Panc1 (cell line): ENCODE measurements around the gene SAMM50. TPM values are rescaled to one million over a fixed set of nuclear protein-coding genes. Genes with fewer than 3 reads are reported as not detected.

Experiments used
- ATAC-seq: fragments of 200-7000 bp; cut with Tn5 transposase; 2 replicates; pipeline ENCODE4 v1.9.1; 2020; ENCODE audit warnings: mild to moderate bottlenecking, moderate library complexity
- Bru-seq: library from RNA; stranded (reverse); fragments of 400-500 nt; gene quantifications from one replicate; lab custom pipeline; 2021; lab: Mats Ljungman, UMichigan
- BruChase-seq, 2 experiments: library from RNA; stranded (reverse); fragments of 400-500 nt; gene quantifications; one replicate each; lab custom pipeline; 2021; lab: Mats Ljungman, UMichigan
- BruUV-seq: library from RNA; stranded (reverse); fragments of 400-500 nt; replicated peaks from 2 replicates; lab custom pipeline; 2021; lab: Mats Ljungman, UMichigan
- CTCF ChIA-PET: fragments of 300-600 bp; sonication (Branson Sonifier 250); formaldehyde crosslinking; loops from one replicate; lab custom pipeline; 2022; ENCODE audit warnings: antibody characterized with exemption; lab: Charles Lee
- POLR2A ChIA-PET: fragments of 300-600 bp; sonication (Branson Sonifier 250); formaldehyde crosslinking; loops from one replicate; lab custom pipeline; 2022; ENCODE audit warnings: antibody characterized with exemption; lab: Charles Lee
- DNase-seq: peaks from one replicate; pipeline ENCODE4 v3.0.0-alpha.2; 2010; ENCODE audit warnings: low read depth, low spot score
- H3K27ac ChIP-seq: 2 replicates; pipeline ENCODE4 v1.5.1; 2011; ENCODE audit warnings: mild to moderate bottlenecking, low read length, inconsistent platforms
- H3K27me3 ChIP-seq: fragments of 200-500 bp; sonication (Bioruptor generic); 2 replicates; pipeline ENCODE4 v1.6.0; 2014; ENCODE audit warnings: low read length, inconsistent platforms; ENCODE audit not compliant: control insufficient read depth, insufficient read depth
- H3K36me3 ChIP-seq: fragments of 200-500 bp; sonication (Bioruptor generic); 2 replicates; pipeline ENCODE4 v1.5.1; 2014; ENCODE audit warnings: inconsistent platforms, mild to moderate bottlenecking, low read length, moderate library complexity; ENCODE audit not compliant: control insufficient read depth, insufficient read depth
- H3K4me1 ChIP-seq: 2 replicates; pipeline ENCODE4 v1.5.1; 2011; ENCODE audit warnings: inconsistent platforms, mild to moderate bottlenecking, low read length, moderate library complexity; ENCODE audit not compliant: control insufficient read depth, insufficient read depth
- H3K4me3 ChIP-seq, 2 experiments: 2 replicates each; pipeline ENCODE4 v1.5.1; 2011 to 2012; ENCODE audit warnings: low read depth in 2 of 2, low read length in 2 of 2, mild to moderate bottlenecking in 2 of 2, inconsistent platforms in 1 of 2, moderate library complexity in 1 of 2
- H3K9me3 ChIP-seq: fragments of 200-500 bp; sonication (Bioruptor generic); 2 replicates; pipeline ENCODE4 v1.5.1; 2014; ENCODE audit warnings: low read depth, mild to moderate bottlenecking, inconsistent platforms, low read length, moderate library complexity; ENCODE audit not compliant: control insufficient read depth, insufficient read depth
- POLR2AphosphoS5 ChIP-seq: IDR thresholded peaks from 2 replicates; pipeline ENCODE4 v1.6.1; 2012; ENCODE audit warnings: mild to moderate bottlenecking, low read depth, low read length, moderate library complexity
- SIN3A ChIP-seq: IDR thresholded peaks from 2 replicates; pipeline ENCODE4 v1.6.1; 2012; ENCODE audit warnings: low read depth, mild to moderate bottlenecking, low read length, moderate library complexity, borderline replicate concordance; ENCODE audit not compliant: insufficient read depth
- TCF7L2 ChIP-seq: IDR thresholded peaks from 2 replicates; pipeline ENCODE4 v1.6.1; 2011; ENCODE audit warnings: mild to moderate bottlenecking, low read depth, low read length, inconsistent platforms
- in situ Hi-C: cut with HindIII; loops from 2 replicates; pipeline ENCODE4 v1.10.0; 2016; ENCODE audit warnings: low sequenced_read_pairs, low pct_unique_long_range_greater_than_20kb
- intact Hi-C: fragments of 100-400 bp; cut with micrococcal nuclease; formaldehyde crosslinking; loops from one replicate; pipeline ENCODE4 v1.10.0; 2022; ENCODE audit not compliant: unreplicated experiment
- long read RNA-seq: library from polyadenylated mRNA; unstranded; transcript quantifications from one replicate; pipeline ENCODE4 v2.0.0, GENCODE V29; 2021; ENCODE audit not compliant: unreplicated experiment
- polyA plus RNA-seq: library from polyadenylated mRNA; unstranded; fragments of >200 nt; gene quantifications from one replicate; pipeline ENCODE4 v1.2.1, GENCODE V29; 2012; ENCODE audit warnings: missing spikeins; ENCODE audit not compliant: insufficient read length
- total RNA-seq: library from RNA; stranded (reverse); gene quantifications from one replicate; pipeline ENCODE4 v1.2.1, GENCODE V29; 2021; ENCODE audit not compliant: unreplicated experiment
- TF ChIP-seq, protein P1 (sequence below): fragments of 450-650 bp; IDR thresholded peaks from 2 replicates; pipeline ENCODE4 v1.5.1; 2017; ENCODE audit warnings: mild to moderate bottlenecking
- TF ChIP-seq, protein P2 (sequence below), 2 experiments: IDR thresholded peaks; 2 replicates each; pipeline ENCODE4 v1.6.1; 2011 to 2012; ENCODE audit warnings: low read depth in 2 of 2, control low read depth in 1 of 2, low read length in 1 of 2, mild to moderate bottlenecking in 1 of 2, moderate library complexity in 1 of 2; ENCODE audit not compliant: insufficient read depth in 1 of 2

Gene SAMM50
- total RNA-seq (40.5 TPM), Bru-seq, nascent RNA (percentile 60 among the genes with signal in this experiment), BruChase-seq, experiment 1, labeled RNA remaining after a 2-hour chase (percentile 61 among the genes with signal in this experiment), BruChase-seq, experiment 2, labeled RNA remaining after a 6-hour chase (percentile 67 among the genes with signal in this experiment)
- polyA plus RNA-seq: 40.6 TPM
- long read RNA-seq, transcript SAMM50-201 (15 exons, 1,717 nt): major isoform, 61 of 135 reads
- long read RNA-seq, partial matches to known transcripts: 67 of 135 reads
- long read RNA-seq, other reads (novel, unspliced or antisense): 6 of 135 reads

DNA sequence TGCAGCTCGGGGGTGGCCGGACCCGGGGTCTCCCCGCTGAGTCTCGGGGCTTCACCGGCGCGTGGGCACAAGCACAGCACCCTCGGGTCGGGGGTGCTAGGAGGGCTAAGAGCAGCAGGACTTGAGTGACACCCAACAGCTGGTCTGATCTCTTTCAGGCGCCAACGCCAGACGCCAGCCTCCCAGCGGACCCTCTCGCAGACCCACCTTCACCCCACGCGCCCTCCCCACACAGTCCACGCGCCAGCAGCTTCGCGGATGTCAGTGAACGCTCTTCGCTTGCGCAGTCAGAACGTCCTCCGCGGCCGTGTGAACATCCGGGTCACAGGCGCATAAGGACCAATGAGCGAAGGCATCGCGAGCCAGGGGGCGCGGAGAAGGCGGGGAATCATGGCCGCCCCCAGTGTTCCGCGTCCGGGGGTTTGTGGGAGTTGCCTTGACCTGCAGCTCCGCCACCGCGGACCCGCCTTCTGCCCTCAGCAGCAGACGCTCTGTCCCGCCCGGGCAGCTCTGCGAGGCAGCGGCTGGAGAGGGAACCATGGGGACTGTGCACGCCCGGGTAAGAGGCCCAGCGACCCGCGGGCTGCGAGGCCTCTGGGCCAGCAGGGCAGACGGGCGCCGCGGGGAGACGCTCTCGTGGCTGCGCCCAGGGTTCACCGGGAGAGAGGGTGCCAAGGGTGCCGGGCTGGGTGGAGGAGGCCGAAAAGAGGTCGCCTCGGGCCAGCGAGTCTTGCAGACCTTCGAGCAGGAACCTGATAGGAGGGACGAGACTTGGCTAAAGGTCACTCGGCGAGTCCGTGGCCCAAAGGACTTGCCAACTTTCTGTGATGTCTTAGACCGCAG, at the start of gene SAMM50:
Gene SAMM50, plus strand, starts transcription at position 403 of the 843 bp plus-strand sequence. Its CDS starts 136 bp downstream, at position 539.
- peak; percentile 82 for TF ChIP-seq POLR2AphosphoS5
- no peak for TF ChIP-seq TCF7L2
- peak within 1 kb of the TSS; percentile 86 for H3K27ac ChIP-seq
- ChIA-PET POLR2A (no interaction called here), CTCF (interaction anchor here (0.9 kb wide), 1 partner anchor 9 kb away, joined by 11 read pairs; no protein-coding TSS in a partner anchor)
- no peaks in the 10 kb centered on the region for H3K27me3 ChIP-seq
- H3K4me3 ChIP-seq: peak within 1 kb of the TSS; percentile 86 to 90
- no TSS peak for BruUV-seq
- H3K4me1 ChIP-seq: peaks cover 15% of the 10 kb centered on the region
- intact Hi-C loops: no loop called here
- H3K9me3 ChIP-seq: no peaks in the 10 kb centered on the region
- ATAC-seq: peak; percentile 98
- in situ Hi-C loops: no loop called here
- DNase-seq: peak; percentile 28
- H3K36me3 ChIP-seq: no peaks in the 10 kb centered on the region; the same call in 1 of the 2 replicates

DNA sequence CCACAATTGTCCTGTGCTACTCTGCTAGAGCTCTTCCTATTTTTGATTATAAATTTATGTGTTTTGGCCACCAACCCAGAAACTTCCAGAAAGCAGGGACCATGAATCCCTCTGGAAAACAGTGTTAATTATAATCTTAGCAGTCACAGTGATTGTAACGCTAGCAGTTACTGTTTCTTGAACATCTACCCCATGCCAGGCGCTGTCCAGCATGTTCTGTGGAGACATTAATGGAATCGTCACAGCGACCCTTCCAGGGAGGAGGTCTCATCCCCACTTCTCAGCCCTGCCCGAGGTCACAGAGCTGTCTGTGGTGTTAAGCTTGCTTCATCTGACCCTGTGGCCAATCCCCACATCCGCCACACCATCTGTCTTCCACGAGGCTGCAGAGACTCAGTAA, 49.6 kb upstream of the SAMM50 start:
- Histone ChIP-seq H3K27ac (no peak overlapping the region), H3K27me3 (no peaks in the 10 kb centered on the region), H3K36me3 (no peaks in the 10 kb centered on the region), H3K4me3 (no peak overlapping the region), H3K4me1 (no peaks in the 10 kb centered on the region), H3K9me3 (no peaks in the 10 kb centered on the region)
- ATAC-seq (no peak), DNase-seq (no peak)
- intact Hi-C loops (no loop called here), in situ Hi-C loops (no loop called here)
- POLR2A ChIA-PET: no interaction called here
- CTCF ChIA-PET: interaction anchor here (1.0 kb wide), 1 partner anchor 23 kb away, joined by 6 read pairs; no protein-coding TSS in a partner anchor
- TF ChIP-seq POLR2AphosphoS5 (no peak), SIN3A (no peak), TCF7L2 (no peak)
- TF ChIP-seq, protein P1, sequence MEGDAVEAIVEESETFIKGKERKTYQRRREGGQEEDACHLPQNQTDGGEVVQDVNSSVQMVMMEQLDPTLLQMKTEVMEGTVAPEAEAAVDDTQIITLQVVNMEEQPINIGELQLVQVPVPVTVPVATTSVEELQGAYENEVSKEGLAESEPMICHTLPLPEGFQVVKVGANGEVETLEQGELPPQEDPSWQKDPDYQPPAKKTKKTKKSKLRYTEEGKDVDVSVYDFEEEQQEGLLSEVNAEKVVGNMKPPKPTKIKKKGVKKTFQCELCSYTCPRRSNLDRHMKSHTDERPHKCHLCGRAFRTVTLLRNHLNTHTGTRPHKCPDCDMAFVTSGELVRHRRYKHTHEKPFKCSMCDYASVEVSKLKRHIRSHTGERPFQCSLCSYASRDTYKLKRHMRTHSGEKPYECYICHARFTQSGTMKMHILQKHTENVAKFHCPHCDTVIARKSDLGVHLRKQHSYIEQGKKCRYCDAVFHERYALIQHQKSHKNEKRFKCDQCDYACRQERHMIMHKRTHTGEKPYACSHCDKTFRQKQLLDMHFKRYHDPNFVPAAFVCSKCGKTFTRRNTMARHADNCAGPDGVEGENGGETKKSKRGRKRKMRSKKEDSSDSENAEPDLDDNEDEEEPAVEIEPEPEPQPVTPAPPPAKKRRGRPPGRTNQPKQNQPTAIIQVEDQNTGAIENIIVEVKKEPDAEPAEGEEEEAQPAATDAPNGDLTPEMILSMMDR: no peak
- TF ChIP-seq, protein P2, sequence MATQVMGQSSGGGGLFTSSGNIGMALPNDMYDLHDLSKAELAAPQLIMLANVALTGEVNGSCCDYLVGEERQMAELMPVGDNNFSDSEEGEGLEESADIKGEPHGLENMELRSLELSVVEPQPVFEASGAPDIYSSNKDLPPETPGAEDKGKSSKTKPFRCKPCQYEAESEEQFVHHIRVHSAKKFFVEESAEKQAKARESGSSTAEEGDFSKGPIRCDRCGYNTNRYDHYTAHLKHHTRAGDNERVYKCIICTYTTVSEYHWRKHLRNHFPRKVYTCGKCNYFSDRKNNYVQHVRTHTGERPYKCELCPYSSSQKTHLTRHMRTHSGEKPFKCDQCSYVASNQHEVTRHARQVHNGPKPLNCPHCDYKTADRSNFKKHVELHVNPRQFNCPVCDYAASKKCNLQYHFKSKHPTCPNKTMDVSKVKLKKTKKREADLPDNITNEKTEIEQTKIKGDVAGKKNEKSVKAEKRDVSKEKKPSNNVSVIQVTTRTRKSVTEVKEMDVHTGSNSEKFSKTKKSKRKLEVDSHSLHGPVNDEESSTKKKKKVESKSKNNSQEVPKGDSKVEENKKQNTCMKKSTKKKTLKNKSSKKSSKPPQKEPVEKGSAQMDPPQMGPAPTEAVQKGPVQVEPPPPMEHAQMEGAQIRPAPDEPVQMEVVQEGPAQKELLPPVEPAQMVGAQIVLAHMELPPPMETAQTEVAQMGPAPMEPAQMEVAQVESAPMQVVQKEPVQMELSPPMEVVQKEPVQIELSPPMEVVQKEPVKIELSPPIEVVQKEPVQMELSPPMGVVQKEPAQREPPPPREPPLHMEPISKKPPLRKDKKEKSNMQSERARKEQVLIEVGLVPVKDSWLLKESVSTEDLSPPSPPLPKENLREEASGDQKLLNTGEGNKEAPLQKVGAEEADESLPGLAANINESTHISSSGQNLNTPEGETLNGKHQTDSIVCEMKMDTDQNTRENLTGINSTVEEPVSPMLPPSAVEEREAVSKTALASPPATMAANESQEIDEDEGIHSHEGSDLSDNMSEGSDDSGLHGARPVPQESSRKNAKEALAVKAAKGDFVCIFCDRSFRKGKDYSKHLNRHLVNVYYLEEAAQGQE (IDR thresholded peaks at IDR 0.05; ENCODE audit: insufficient read depth in 1 of 2, low read depth in 2 of 2, low read length in 1 of 2): peak in 1 of 2 experiments; percentile 55; a peak in 2 of 4 replicates
- BruUV-seq: no TSS peak
